Liver (tissue), 9 donors: Measurements from ENCODE around the gene NDUFA13. TPM values are rescaled to one million over a fixed set of nuclear protein-coding genes. Genes with fewer than 3 reads are reported as not detected.

Experiments used
- DNase-seq: peaks from one replicate; pipeline ENCODE4 v3.0.0-alpha.2; 2017; ENCODE audit warnings: low spot score
- H3K27ac ChIP-seq, 2 donors: one replicate each; pipeline ENCODE4 v1.7.0; 2013; ENCODE audit warnings: inconsistent platforms in 2 of 2, low read length in 2 of 2, control low read depth in 1 of 2, low read depth in 1 of 2, mild to moderate bottlenecking in 1 of 2
- H3K27me3 ChIP-seq, 4 donors: one replicate each; pipeline versions ENCODE4 v1.6.1 to v1.7.0; 2013; ENCODE audit warnings: low read length in 3 of 4, inconsistent platforms in 1 of 4, mild to moderate bottlenecking in 1 of 4, moderate library complexity in 1 of 4; ENCODE audit not compliant: control insufficient read depth in 4 of 4, insufficient read depth in 4 of 4
- H3K36me3 ChIP-seq, 4 donors: one replicate each; pipeline versions ENCODE4 v1.6.1 to v1.7.0; 2013; ENCODE audit warnings: low read length in 3 of 4, mild to moderate bottlenecking in 3 of 4, low read depth in 1 of 4, moderate library complexity in 1 of 4; ENCODE audit not compliant: control insufficient read depth in 4 of 4, insufficient read depth in 3 of 4
- H3K4me1 ChIP-seq, 4 donors: one replicate each; pipeline versions ENCODE4 v1.6.1 to v1.7.0; 2013; ENCODE audit warnings: low read length in 3 of 4, mild to moderate bottlenecking in 3 of 4, moderate library complexity in 1 of 4; ENCODE audit not compliant: control insufficient read depth in 4 of 4, insufficient read depth in 4 of 4
- H3K4me3 ChIP-seq, 3 donors: one replicate each; pipeline versions ENCODE4 v1.6.1 to v1.7.0; 2013; ENCODE audit warnings: low read length in 3 of 3, control low read depth in 1 of 3, low read depth in 1 of 3, mild to moderate bottlenecking in 1 of 3
- H3K9ac ChIP-seq, 2 donors: one replicate each; pipeline ENCODE4 v1.7.0; 2013; ENCODE audit warnings: low read length in 2 of 2, mild to moderate bottlenecking in 2 of 2, moderate library complexity in 2 of 2, control low read depth in 1 of 2, low read depth in 1 of 2
- H3K9me3 ChIP-seq, 4 donors: one replicate each; pipeline versions ENCODE4 v1.6.1 to v1.7.0; 2013; ENCODE audit warnings: low read length in 3 of 4; ENCODE audit not compliant: control insufficient read depth in 4 of 4
- ATF3 ChIP-seq: IDR thresholded peaks from 2 replicates; pipeline ENCODE4 v1.6.1; 2016; ENCODE audit warnings: antibody characterized with exemption
- CTCF ChIP-seq: fragments of 150-350 bp; IDR thresholded peaks from 2 replicates; pipeline ENCODE4 v1.5.1; 2017; ENCODE audit warnings: improper control_type of control experiment, low read depth, low read length; ENCODE audit not compliant: missing input control
- EGR1 ChIP-seq, 2 donors: IDR thresholded peaks; 2 replicates each; pipeline ENCODE4 v1.6.1; 2016 to 2018; ENCODE audit warnings: antibody characterized with exemption in 2 of 2, low read depth in 2 of 2
- FOXA1 ChIP-seq: IDR thresholded peaks from 2 replicates; pipeline ENCODE4 v1.6.1; 2016; ENCODE audit warnings: antibody characterized with exemption
- FOXA2 ChIP-seq: IDR thresholded peaks from 2 replicates; pipeline ENCODE4 v1.6.1; 2016; ENCODE audit warnings: antibody characterized with exemption
- GABPA ChIP-seq, 2 donors: IDR thresholded peaks in 1 of 2; conservative IDR thresholded peaks in 1 of 2; 2 replicates each; pipeline ENCODE4 v1.6.1; 2016; ENCODE audit warnings: antibody characterized with exemption in 2 of 2, mild to moderate bottlenecking in 1 of 2, moderate library complexity in 1 of 2
- HNF4A ChIP-seq, 2 donors: conservative IDR thresholded peaks; 2 replicates each; pipeline ENCODE4 v1.6.1; 2016; ENCODE audit warnings: antibody characterized with exemption in 2 of 2, mild to moderate bottlenecking in 2 of 2
- HNF4G ChIP-seq: IDR thresholded peaks from 2 replicates; pipeline ENCODE4 v1.6.1; 2016; ENCODE audit warnings: antibody characterized with exemption
- JUND ChIP-seq, 2 donors: IDR thresholded peaks; 2 replicates each; pipeline ENCODE4 v1.6.1; 2016; ENCODE audit warnings: antibody characterized with exemption in 2 of 2
- MAX ChIP-seq: IDR thresholded peaks from 2 replicates; pipeline ENCODE4 v1.6.1; 2016; ENCODE audit warnings: antibody characterized with exemption
- NR2F2 ChIP-seq: IDR thresholded peaks from 2 replicates; pipeline ENCODE4 v1.6.1; 2016; ENCODE audit warnings: antibody characterized with exemption
- REST ChIP-seq: IDR thresholded peaks from 2 replicates; pipeline ENCODE4 v1.6.1; 2016; ENCODE audit warnings: antibody characterized with exemption, mild to moderate bottlenecking
- RXRA ChIP-seq, 2 donors: IDR thresholded peaks; 2 replicates each; pipeline ENCODE4 v1.6.1; 2017 to 2018; ENCODE audit warnings: antibody characterized with exemption in 2 of 2, mild to moderate bottlenecking in 1 of 2
- SP1 ChIP-seq: IDR thresholded peaks from 2 replicates; pipeline ENCODE4 v1.6.1; 2018; ENCODE audit warnings: antibody characterized with exemption, mild to moderate bottlenecking
- TAF1 ChIP-seq: conservative IDR thresholded peaks from 2 replicates; pipeline ENCODE4 v1.6.1; 2016; ENCODE audit warnings: antibody characterized with exemption, mild to moderate bottlenecking
- YY1 ChIP-seq: IDR thresholded peaks from 2 replicates; pipeline ENCODE4 v1.6.1; 2016; ENCODE audit warnings: antibody characterized with exemption, mild to moderate bottlenecking
- ZBTB33 ChIP-seq: IDR thresholded peaks from 2 replicates; pipeline ENCODE4 v1.6.1; 2016; ENCODE audit warnings: antibody characterized with exemption
- WGBS: extraction: QIAGEN DNeasy Blood & Tissue Kit; methylation state at CpG from one replicate; pipeline ENCODE4 v1.1.7; 2013; 5-methylcytosine and 5-hydroxymethylcytosine counted together
- polyA plus RNA-seq, 2 donors: library from polyadenylated mRNA; stranded (reverse) in 1 of 2; unstranded in 1 of 2; fragments of 200-250 nt in 1 of 2; fragments of >200 nt in 1 of 2; fragmentation: Nextera tagmentation in 1 of 2; extraction: Ambion mirVana in 1 of 2; gene quantifications; one replicate each; pipeline versions ENCODE4 v1.2.1 to v1.2.3, GENCODE V29; 2013 to 2015
- total RNA-seq, 2 donors: library from RNA; depleted of rRNA; stranded (reverse); fragments of >200 nt; gene quantifications; one replicate each; pipeline ENCODE4 v1.2.3, GENCODE V29; 2014
- donor health status: healthy.
- donor health status: healthy.
- donor health status: healthy.
- donor health status: healthy.
- donor health status: healthy.

NDUFA13 gene
- total and polyA plus RNA-seq, 4 donors = 45.3 to 239 (median 130) TPM

- H3K9ac ChIP-seq = no peak overlapping the region
- no peak overlapping the region for H3K27ac ChIP-seq
- peaks cover 0 to 3% (median 0%) of the 10 kb centered on the region in 4 donors for H3K9me3 ChIP-seq
- H3K27me3 ChIP-seq = peaks cover 0 to 8% (median 2%) of the 10 kb centered on the region in 4 donors
- peaks cover 0 to 9% (median 6%) of the 10 kb centered on the region in 4 donors for H3K4me1 ChIP-seq
- H3K36me3 ChIP-seq = no peaks in the 10 kb centered on the region
- WGBS = 87% methylated on average over 16 of the region's 16 CpGs
- TF ChIP-seq EGR1 (IDR thresholded peaks at IDR 0.05; ENCODE audit: low read depth in 2 of 2) (no peak), GABPA (IDR thresholded peaks at IDR 0.05 in 1 of 2, conservative IDR thresholded peaks at IDR 0.05 in 1 of 2) (no peak), ZBTB33 (no peak), MAX (no peak), CTCF (no peak), YY1 (no peak), HNF4G (no peak), FOXA1 (no peak), REST (no peak), SP1 (no peak), TAF1 (no peak), HNF4A (conservative IDR thresholded peaks at IDR 0.05) (no peak), ATF3 (no peak), JUND (IDR thresholded peaks at IDR 0.05) (no peak), RXRA (IDR thresholded peaks at IDR 0.05) (no peak), NR2F2 (no peak), FOXA2 (no peak)
- DNase-seq = no peak
- no peak overlapping the region for H3K4me3 ChIP-seq
Observed at GRCh38 chr19:19541616-19542015, 25.6 kb downstream of the NDUFA13 start.

- Histone ChIP-seq H3K4me1 (peaks cover 0 to 9% (median 6%) of the 10 kb centered on the region in 4 donors), H3K9me3 (peaks cover 0 to 3% (median 0%) of the 10 kb centered on the region in 4 donors), H3K27me3 (peaks cover 0 to 8% (median 2%) of the 10 kb centered on the region in 4 donors), H3K36me3 (no peaks in the 10 kb centered on the region), H3K27ac (no peak overlapping the region), H3K4me3 (no peak overlapping the region), H3K9ac (no peak overlapping the region)
- DNase-seq = no peak
- WGBS = 77% methylated on average over 12 of the region's 12 CpGs
- no peak for TF ChIP-seq EGR1 (IDR thresholded peaks at IDR 0.05; ENCODE audit: low read depth in 2 of 2)
- no peak for TF ChIP-seq SP1
- no peak for TF ChIP-seq ATF3
- no peak for TF ChIP-seq RXRA (IDR thresholded peaks at IDR 0.05)
- no peak for TF ChIP-seq CTCF
- TF ChIP-seq YY1 = no peak
Observed at GRCh38 chr19:19542507-19542906, 26.5 kb downstream of the NDUFA13 start.
